ENCODE results near the gene LFNG. TPM values are rescaled to one million over a fixed set of nuclear protein-coding genes. Genes with fewer than 3 reads are reported as not detected.

LFNG gene
- polyA plus RNA-seq, 2 donors = 12.0 to 13.7 TPM

DNA sequence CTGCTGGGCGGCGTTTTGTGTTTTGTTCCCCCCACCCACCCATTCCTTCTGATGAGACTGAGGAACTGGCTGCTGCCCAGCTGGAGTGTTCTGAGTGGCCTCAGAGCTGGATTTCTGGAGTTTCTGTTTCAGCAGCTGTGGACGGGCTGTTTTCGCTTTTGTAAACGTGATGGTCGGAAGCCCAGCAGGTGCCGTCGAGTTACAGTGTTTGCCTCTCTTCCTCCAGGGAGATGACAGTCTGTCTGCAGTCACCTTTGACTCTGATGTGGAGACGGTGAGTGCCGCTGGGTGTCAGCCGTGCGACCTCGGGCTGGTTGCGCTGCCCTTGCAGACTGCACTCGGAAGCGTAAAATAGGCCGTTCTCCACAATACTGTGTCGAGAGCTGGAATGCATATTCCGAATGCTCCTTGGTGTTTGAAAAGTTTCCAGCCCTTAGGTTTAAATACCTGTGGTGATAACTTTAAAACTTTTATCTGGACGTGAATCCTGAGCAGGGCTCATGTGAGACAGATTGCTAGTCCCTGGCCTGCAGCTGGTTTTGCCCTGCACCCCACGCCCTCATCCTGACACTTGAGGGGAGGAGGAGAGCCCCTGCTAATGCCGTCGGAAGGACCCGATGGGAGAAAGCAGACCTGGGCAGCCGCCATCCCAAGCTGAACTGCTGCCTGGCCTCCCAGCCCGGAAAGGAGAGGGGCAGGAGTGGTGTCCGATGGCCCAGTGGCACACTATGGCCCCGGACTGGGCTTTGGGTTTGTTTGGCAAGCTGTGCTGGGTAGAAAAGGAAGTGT lies 47.5 kb downstream of the LFNG start:
- Histone ChIP-seq H3K36me3 (ENCODE audit: control insufficient read depth in 2 of 2, insufficient read depth in 2 of 2, low read length in 1 of 2) (no peaks in the 10 kb centered on the region), H3K4me1 (ENCODE audit: control insufficient read depth in 2 of 2, insufficient read depth in 2 of 2, low read length in 1 of 2) (peaks cover 0 to 2% of the 10 kb centered on the region in 2 donors), H3K27me3 (ENCODE audit: control insufficient read depth in 1 of 2, insufficient read depth in 2 of 2, low read length in 2 of 2) (no peaks in the 10 kb centered on the region), H3K9me3 (ENCODE audit: control insufficient read depth in 2 of 2, insufficient read depth in 1 of 2, low read depth in 1 of 2, low read length in 1 of 2) (no peaks in the 10 kb centered on the region), H3K4me3 (ENCODE audit: low read depth in 1 of 2, low read length in 2 of 2) (no peak overlapping the region), H3K27ac (ENCODE audit: low read depth in 2 of 2, low read length in 1 of 2) (no peak overlapping the region)
- 76 to 79% methylated on average over 28 of the region's 28 CpGs for WGBS, 2 donors

DNA sequence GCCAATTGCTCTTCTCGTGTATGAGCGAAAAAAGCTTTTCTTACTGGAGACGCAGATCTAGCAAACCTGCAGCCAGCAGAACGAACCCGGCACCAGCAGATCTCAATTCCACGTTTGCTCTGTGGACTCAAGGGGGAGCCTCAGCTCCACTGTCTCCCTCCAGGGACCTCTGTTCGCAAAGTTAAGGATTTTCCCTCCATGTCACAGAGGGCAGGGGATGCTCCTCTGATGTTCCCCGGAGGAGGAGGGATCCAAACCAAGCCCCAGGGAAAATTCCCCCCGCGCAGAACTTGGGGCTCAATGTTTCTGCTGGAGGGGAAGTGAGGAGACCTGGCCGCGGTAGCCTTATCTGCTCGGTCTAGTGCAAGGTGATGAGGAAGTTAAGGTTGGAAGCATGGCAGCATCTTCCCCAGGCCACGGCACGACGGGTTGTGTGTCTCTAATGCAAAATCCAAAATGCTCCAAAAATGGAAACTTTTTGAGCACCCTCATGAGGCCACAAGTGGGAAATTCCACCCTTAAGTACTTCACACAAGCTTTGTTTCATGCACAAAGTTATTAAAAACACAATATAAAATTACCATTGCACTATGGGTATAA lies 48.2 kb downstream of the LFNG start:
- no peaks in the 10 kb centered on the region for H3K36me3 ChIP-seq (ENCODE audit: control insufficient read depth in 2 of 2, insufficient read depth in 2 of 2, low read length in 1 of 2)
- H3K27me3 ChIP-seq (ENCODE audit: control insufficient read depth in 1 of 2, insufficient read depth in 2 of 2, low read length in 2 of 2) = no peaks in the 10 kb centered on the region
- H3K4me3 ChIP-seq (ENCODE audit: low read depth in 1 of 2, low read length in 2 of 2) = no peak overlapping the region
- WGBS, 2 donors = 57 to 59% methylated on average over 16 of the region's 16 CpGs
- no peaks in the 10 kb centered on the region for H3K9me3 ChIP-seq (ENCODE audit: control insufficient read depth in 2 of 2, insufficient read depth in 1 of 2, low read depth in 1 of 2, low read length in 1 of 2)
- H3K4me1 ChIP-seq (ENCODE audit: control insufficient read depth in 2 of 2, insufficient read depth in 2 of 2, low read length in 1 of 2) = peaks cover 0 to 2% of the 10 kb centered on the region in 2 donors
- H3K27ac ChIP-seq (ENCODE audit: low read depth in 2 of 2, low read length in 1 of 2) = no peak overlapping the region

DNA sequence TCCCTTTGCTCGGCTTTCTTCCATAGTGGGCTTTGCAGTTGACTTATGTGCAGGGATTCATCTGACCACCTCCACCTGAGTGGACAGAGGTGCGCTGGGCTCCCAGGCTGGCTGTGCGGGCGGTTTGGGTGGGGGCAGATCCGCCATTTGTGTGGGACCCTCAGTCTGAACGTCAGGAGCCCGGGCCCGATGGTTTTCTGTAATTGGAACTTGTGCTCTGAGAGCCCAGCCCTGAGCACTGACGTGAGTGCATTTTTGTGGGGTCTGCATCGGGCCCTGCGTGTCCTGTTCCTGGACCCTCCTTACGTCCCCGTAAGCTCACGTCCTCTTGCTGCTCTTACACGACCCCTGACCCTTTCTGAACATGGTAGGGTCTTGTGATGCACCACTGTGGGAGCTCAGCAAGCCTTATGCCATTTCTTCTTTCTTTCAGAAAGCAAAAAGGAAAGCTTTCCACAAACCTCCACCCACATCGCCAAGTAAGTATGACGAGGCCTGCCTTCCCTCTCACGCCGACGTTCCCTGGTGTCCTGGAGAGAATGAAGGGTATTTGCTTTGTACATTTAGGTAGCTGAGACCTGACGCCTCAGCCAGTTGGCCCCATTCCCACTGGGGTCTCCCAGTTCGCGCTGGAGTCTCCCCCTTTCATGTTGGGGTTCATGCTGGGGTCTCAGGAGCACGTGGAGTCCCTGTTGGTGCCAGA lies 49.1 kb downstream of the LFNG start:
- H3K27me3 ChIP-seq (ENCODE audit: control insufficient read depth in 1 of 2, insufficient read depth in 2 of 2, low read length in 2 of 2) = no peaks in the 10 kb centered on the region
- H3K27ac ChIP-seq (ENCODE audit: low read depth in 2 of 2, low read length in 1 of 2) = no peak overlapping the region
- H3K4me1 ChIP-seq (ENCODE audit: control insufficient read depth in 2 of 2, insufficient read depth in 2 of 2, low read length in 1 of 2) = peaks cover 0 to 2% of the 10 kb centered on the region in 2 donors
- WGBS, 2 donors = 92 to 94% methylated on average over 24 of the region's 24 CpGs
- no peak overlapping the region for H3K4me3 ChIP-seq (ENCODE audit: low read depth in 1 of 2, low read length in 2 of 2)
- no peaks in the 10 kb centered on the region for H3K9me3 ChIP-seq (ENCODE audit: control insufficient read depth in 2 of 2, insufficient read depth in 1 of 2, low read depth in 1 of 2, low read length in 1 of 2)
- H3K36me3 ChIP-seq (ENCODE audit: control insufficient read depth in 2 of 2, insufficient read depth in 2 of 2, low read length in 1 of 2) = peaks cover 0 to 3% of the 10 kb centered on the region in 2 donors

GRCh38 chr7:2569421-2569820 lies 49.8 kb downstream of the LFNG start:
- no peaks in the 10 kb centered on the region for H3K27me3 ChIP-seq (ENCODE audit: control insufficient read depth in 1 of 2, insufficient read depth in 2 of 2, low read length in 2 of 2)
- no peak overlapping the region for H3K4me3 ChIP-seq (ENCODE audit: low read depth in 1 of 2, low read length in 2 of 2)
- 96% methylated on average over 14 of the region's 14 CpGs for WGBS, 2 donors
- H3K36me3 ChIP-seq (ENCODE audit: control insufficient read depth in 2 of 2, insufficient read depth in 2 of 2, low read length in 1 of 2) = peaks cover 0 to 9% of the 10 kb centered on the region in 2 donors
- peaks cover 0 to 2% of the 10 kb centered on the region in 2 donors for H3K4me1 ChIP-seq (ENCODE audit: control insufficient read depth in 2 of 2, insufficient read depth in 2 of 2, low read length in 1 of 2)
- H3K27ac ChIP-seq (ENCODE audit: low read depth in 2 of 2, low read length in 1 of 2) = no peak overlapping the region
- no peaks in the 10 kb centered on the region for H3K9me3 ChIP-seq (ENCODE audit: control insufficient read depth in 2 of 2, insufficient read depth in 1 of 2, low read depth in 1 of 2, low read length in 1 of 2)

DNA sequence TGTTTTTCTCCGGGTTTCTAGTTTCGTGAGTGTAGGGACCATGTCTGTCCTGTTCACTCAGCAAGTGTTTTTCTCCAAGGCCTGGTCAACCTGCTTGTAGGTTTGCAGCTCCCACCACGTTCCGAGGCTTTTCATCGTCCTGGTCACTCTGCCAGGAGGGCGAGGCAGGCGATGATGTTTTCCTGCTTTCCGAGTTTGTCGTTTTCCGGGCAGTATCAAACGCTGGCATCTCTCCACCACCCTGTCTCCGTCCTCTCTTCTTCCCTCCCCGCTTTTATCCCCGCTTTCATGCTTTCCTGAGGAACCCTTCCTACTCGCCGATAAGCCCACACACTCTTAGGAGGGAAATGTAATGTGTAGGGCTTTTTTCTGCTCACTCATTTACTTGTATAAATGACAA lies 50.4 kb downstream of the LFNG start:
- Histone ChIP-seq H3K27ac (ENCODE audit: low read depth in 2 of 2, low read length in 1 of 2) (no peak overlapping the region), H3K27me3 (ENCODE audit: control insufficient read depth in 1 of 2, insufficient read depth in 2 of 2, low read length in 2 of 2) (no peaks in the 10 kb centered on the region), H3K36me3 (ENCODE audit: control insufficient read depth in 2 of 2, insufficient read depth in 2 of 2, low read length in 1 of 2) (peaks cover 0 to 10% of the 10 kb centered on the region in 2 donors), H3K4me1 (ENCODE audit: control insufficient read depth in 2 of 2, insufficient read depth in 2 of 2, low read length in 1 of 2) (peaks cover 0 to 2% of the 10 kb centered on the region in 2 donors), H3K9me3 (ENCODE audit: control insufficient read depth in 2 of 2, insufficient read depth in 1 of 2, low read depth in 1 of 2, low read length in 1 of 2) (no peaks in the 10 kb centered on the region), H3K4me3 (ENCODE audit: low read depth in 1 of 2, low read length in 2 of 2) (no peak overlapping the region)
- WGBS, 2 donors = 76 to 88% methylated on average over 16 of the region's 16 CpGs

- Histone ChIP-seq H3K4me3 (ENCODE audit: low read depth in 1 of 2, low read length in 2 of 2) (no peak overlapping the region), H3K9me3 (ENCODE audit: control insufficient read depth in 2 of 2, insufficient read depth in 1 of 2, low read depth in 1 of 2, low read length in 1 of 2) (no peaks in the 10 kb centered on the region), H3K4me1 (ENCODE audit: control insufficient read depth in 2 of 2, insufficient read depth in 2 of 2, low read length in 1 of 2) (peaks cover 0 to 2% of the 10 kb centered on the region in 2 donors), H3K27ac (ENCODE audit: low read depth in 2 of 2, low read length in 1 of 2) (no peak overlapping the region), H3K27me3 (ENCODE audit: control insufficient read depth in 1 of 2, insufficient read depth in 2 of 2, low read length in 2 of 2) (no peaks in the 10 kb centered on the region), H3K36me3 (ENCODE audit: control insufficient read depth in 2 of 2, insufficient read depth in 2 of 2, low read length in 1 of 2) (peaks cover 0 to 16% of the 10 kb centered on the region in 2 donors)
- 89 to 92% methylated on average over 15 of the region's 15 CpGs for WGBS, 2 donors
Measured at GRCh38 chr7:2571409-2571808, 51.8 kb downstream of the LFNG start.

DNA sequence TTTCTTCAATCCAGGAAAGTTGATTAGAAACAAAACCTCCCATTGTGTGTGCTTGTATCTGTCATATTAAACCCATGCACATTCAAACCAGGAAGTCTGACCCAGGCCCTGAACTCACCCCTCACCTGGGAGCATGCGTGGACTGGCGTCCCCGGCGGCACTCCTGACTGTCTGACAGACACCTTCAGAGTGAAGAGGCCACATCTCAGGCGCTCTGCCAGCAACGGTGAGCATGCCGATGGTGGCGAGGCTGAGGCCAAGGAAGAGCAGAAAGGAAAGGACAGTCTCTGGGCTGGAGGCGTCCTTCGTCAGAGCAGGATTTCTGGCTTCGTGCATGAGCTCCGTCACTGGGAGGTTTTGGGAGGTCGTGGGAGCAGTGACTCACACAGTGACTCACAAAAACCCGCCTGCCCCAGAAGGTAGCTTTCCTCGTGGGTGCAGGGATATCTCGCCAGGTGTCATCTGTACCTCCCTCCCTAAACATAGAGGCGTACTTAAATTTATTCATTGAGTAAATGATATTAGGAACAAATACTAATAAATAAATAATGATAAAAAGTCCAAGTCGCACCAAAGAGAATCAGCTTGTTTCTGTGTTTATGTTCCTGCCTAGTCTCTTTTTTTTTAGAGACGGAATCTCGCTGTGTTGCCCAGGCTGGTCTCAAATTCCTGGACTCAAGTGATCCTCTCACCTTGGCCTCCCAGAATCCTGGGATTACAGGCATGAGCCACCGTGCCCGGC lies 52.7 kb downstream of the LFNG start:
- Histone ChIP-seq H3K4me1 (ENCODE audit: control insufficient read depth in 2 of 2, insufficient read depth in 2 of 2, low read length in 1 of 2) (peaks cover 0 to 2% of the 10 kb centered on the region in 2 donors), H3K27me3 (ENCODE audit: control insufficient read depth in 1 of 2, insufficient read depth in 2 of 2, low read length in 2 of 2) (no peaks in the 10 kb centered on the region), H3K36me3 (ENCODE audit: control insufficient read depth in 2 of 2, insufficient read depth in 2 of 2, low read length in 1 of 2) (peaks cover 0 to 18% of the 10 kb centered on the region in 2 donors), H3K9me3 (ENCODE audit: control insufficient read depth in 2 of 2, insufficient read depth in 1 of 2, low read depth in 1 of 2, low read length in 1 of 2) (no peaks in the 10 kb centered on the region), H3K4me3 (ENCODE audit: low read depth in 1 of 2, low read length in 2 of 2) (no peak overlapping the region), H3K27ac (ENCODE audit: low read depth in 2 of 2, low read length in 1 of 2) (no peak overlapping the region)
- WGBS, 2 donors = 65 to 69% methylated on average over 22 of the region's 22 CpGs

GRCh38 chr7:2573761-2574160 lies 54.2 kb downstream of the LFNG start:
- no peaks in the 10 kb centered on the region for H3K27me3 ChIP-seq (ENCODE audit: control insufficient read depth in 1 of 2, insufficient read depth in 2 of 2, low read length in 2 of 2)
- no peaks in the 10 kb centered on the region for H3K4me1 ChIP-seq (ENCODE audit: control insufficient read depth in 2 of 2, insufficient read depth in 2 of 2, low read length in 1 of 2)
- H3K9me3 ChIP-seq (ENCODE audit: control insufficient read depth in 2 of 2, insufficient read depth in 1 of 2, low read depth in 1 of 2, low read length in 1 of 2) = no peaks in the 10 kb centered on the region
- WGBS, 2 donors = 91 to 93% methylated on average over 9 of the region's 9 CpGs
- no peak overlapping the region for H3K4me3 ChIP-seq (ENCODE audit: low read depth in 1 of 2, low read length in 2 of 2)
- no peak overlapping the region for H3K27ac ChIP-seq (ENCODE audit: low read depth in 2 of 2, low read length in 1 of 2)
- H3K36me3 ChIP-seq (ENCODE audit: control insufficient read depth in 2 of 2, insufficient read depth in 2 of 2, low read length in 1 of 2) = peaks cover 0 to 24% of the 10 kb centered on the region in 2 donors

GRCh38 chr7:2575046-2575732 lies 55.6 kb downstream of the LFNG start:
- 85 to 87% methylated on average over 21 of the region's 21 CpGs for WGBS, 2 donors
- no peaks in the 10 kb centered on the region for H3K4me1 ChIP-seq (ENCODE audit: control insufficient read depth in 2 of 2, insufficient read depth in 2 of 2, low read length in 1 of 2)
- H3K36me3 ChIP-seq (ENCODE audit: control insufficient read depth in 2 of 2, insufficient read depth in 2 of 2, low read length in 1 of 2) = peaks cover 0 to 24% of the 10 kb centered on the region in 2 donors
- H3K9me3 ChIP-seq (ENCODE audit: control insufficient read depth in 2 of 2, insufficient read depth in 1 of 2, low read depth in 1 of 2, low read length in 1 of 2) = no peaks in the 10 kb centered on the region
- H3K27me3 ChIP-seq (ENCODE audit: control insufficient read depth in 1 of 2, insufficient read depth in 2 of 2, low read length in 2 of 2) = no peaks in the 10 kb centered on the region
- H3K27ac ChIP-seq (ENCODE audit: low read depth in 2 of 2, low read length in 1 of 2) = no peak overlapping the region
- no peak overlapping the region for H3K4me3 ChIP-seq (ENCODE audit: low read depth in 1 of 2, low read length in 2 of 2)
